HCT116 (cell line): ENCODE measurements around the gene PIEZO2. TPM values are rescaled to one million over a fixed set of nuclear protein-coding genes. Genes with fewer than 3 reads are reported as not detected.

Source experiments
- ATAC-seq: fragments of 200-7000 bp; cut with Tn5 transposase; 2 replicates; pipeline ENCODE4 v1.9.1; 2020; ENCODE audit warnings: mild to moderate bottlenecking, moderate library complexity
- BruUV-seq: library from RNA; stranded (reverse); fragments of 400-500 nt; replicated peaks from 2 replicates; lab custom pipeline; 2021; lab: Mats Ljungman, UMichigan
- CTCF ChIA-PET: fragments of 300-600 bp; sonication (Branson Sonifier 250); formaldehyde crosslinking; loops from one replicate; lab custom pipeline; 2021; ENCODE audit warnings: antibody characterized with exemption; lab: Charles Lee
- POLR2A ChIA-PET: fragments of 300-600, 350-600 bp; sonication (Branson Sonifier 250); formaldehyde crosslinking; loops from one replicate; lab custom pipeline; 2021; ENCODE audit warnings: antibody characterized with exemption; lab: Charles Lee
- RAD21 ChIA-PET, 2 experiments: fragments of 300-600 bp; sonication (Branson Sonifier 250); formaldehyde crosslinking; loops; one replicate each; lab custom pipeline; 2023; ENCODE audit warnings: low total read pairs in 2 of 2; ENCODE audit not compliant: uncharacterized antibody in 2 of 2, unreplicated experiment in 2 of 2, low non-redundant PET in 1 of 2; lab: Charles Lee
- DNase-seq: peaks from one replicate; pipeline ENCODE4 v3.0.0-alpha.2; 2010; ENCODE audit warnings: low read depth, low spot score
- H2AFZ ChIP-seq: fragments of 200-600 bp; shearing (Covaris generic), sonication (generic); 2 replicates; pipeline ENCODE4 v1.6.1; 2017; ENCODE audit warnings: low read depth, mixed run types, mixed read lengths, antibody characterized with exemption, low read length; ENCODE audit not compliant: poor library complexity, severe bottlenecking
- H3K27ac ChIP-seq: 2 replicates; pipeline ENCODE4 v1.5.1; 2012; ENCODE audit warnings: low read depth, low read length
- H3K27me3 ChIP-seq: fragments of 200-600 bp; sonication (generic); 2 replicates; pipeline ENCODE4 v1.6.1; 2016; ENCODE audit warnings: mixed run types, low read length, mixed read lengths; ENCODE audit not compliant: insufficient read depth
- H3K36me3 ChIP-seq, 2 experiments: fragments of 200-500 bp in 1 of 2; fragments of 200-600 bp in 1 of 2; sonication (Bioruptor generic) in 1 of 2; sonication (generic) in 1 of 2; 2 replicates each; pipeline versions ENCODE4 v1.5.1 to v1.6.1; 2014 to 2016; ENCODE audit warnings: low read length in 2 of 2, inconsistent platforms in 1 of 2, mixed read lengths in 1 of 2, mixed run types in 1 of 2; ENCODE audit not compliant: insufficient read depth in 2 of 2, control insufficient read depth in 1 of 2
- H3K4me1 ChIP-seq, 2 experiments: fragments of 200-600 bp in 1 of 2; sonication (generic) in 1 of 2; 2 replicates each; pipeline versions ENCODE4 v1.5.1 to v1.6.1; 2012 to 2017; ENCODE audit warnings: low read length in 2 of 2, inconsistent platforms in 1 of 2, mild to moderate bottlenecking in 1 of 2, mixed read lengths in 1 of 2, mixed run types in 1 of 2, moderate library complexity in 1 of 2; ENCODE audit not compliant: insufficient read depth in 2 of 2, control insufficient read depth in 1 of 2
- H3K4me2 ChIP-seq: fragments of 200-600 bp; sonication (generic); 2 replicates; pipeline ENCODE4 v1.6.1; 2017; ENCODE audit warnings: mixed run types, low read length, mixed read lengths
- H3K4me3 ChIP-seq, 2 experiments: fragments of 200-600 bp in 1 of 2; sonication (generic) in 1 of 2; replicated peaks in 1 of 2; 2 replicates each; pipeline ENCODE4 v1.5.1; 2011 to 2016; ENCODE audit warnings: low read length in 2 of 2, control low read depth in 1 of 2, low read depth in 1 of 2, mild to moderate bottlenecking in 1 of 2, mixed read lengths in 1 of 2, mixed run types in 1 of 2
- H3K79me2 ChIP-seq: fragments of 200-600 bp; sonication (generic); 2 replicates; pipeline ENCODE4 v1.6.1; 2017; ENCODE audit warnings: mild to moderate bottlenecking, mixed run types, low read length, moderate library complexity, mixed read lengths; ENCODE audit not compliant: insufficient read depth
- H3K9ac ChIP-seq: fragments of 200-600 bp; sonication (generic); 2 replicates; pipeline ENCODE4 v1.6.1; 2016; ENCODE audit warnings: low read length, mixed read lengths
- H3K9me2 ChIP-seq: fragments of 200-600 bp; sonication (generic), shearing (Covaris generic); 2 replicates; pipeline ENCODE4 v1.6.1; 2017; ENCODE audit warnings: mixed run types, mild to moderate bottlenecking, moderate library complexity; ENCODE audit not compliant: insufficient read depth
- H3K9me3 ChIP-seq, 2 experiments: fragments of 200-500 bp in 1 of 2; fragments of 200-600 bp in 1 of 2; sonication (Bioruptor generic) in 1 of 2; sonication (generic) in 1 of 2; 2 replicates each; pipeline ENCODE4 v1.6.1; 2014 to 2017; ENCODE audit warnings: low read length in 2 of 2, mixed read lengths in 2 of 2, inconsistent platforms in 1 of 2, low read depth in 1 of 2, mild to moderate bottlenecking in 1 of 2, mixed run types in 1 of 2, moderate library complexity in 1 of 2; ENCODE audit not compliant: control insufficient read depth in 1 of 2, insufficient read depth in 1 of 2
- H4K20me1 ChIP-seq: fragments of 200-600 bp; sonication (generic), shearing (Covaris generic); 2 replicates; pipeline ENCODE4 v1.6.1; 2017; ENCODE audit warnings: mixed run types, mild to moderate bottlenecking, moderate library complexity; ENCODE audit not compliant: insufficient read depth
- CBX3 ChIP-seq: IDR thresholded peaks from 2 replicates; pipeline ENCODE4 v1.6.1; 2012; ENCODE audit warnings: low read depth
- EGR1 ChIP-seq: IDR thresholded peaks from 2 replicates; pipeline ENCODE4 v1.6.1; 2012; ENCODE audit warnings: low read depth
- ELF1 ChIP-seq: IDR thresholded peaks from 2 replicates; pipeline ENCODE4 v1.6.1; 2012; ENCODE audit warnings: low read depth, borderline replicate concordance
- EZH2 ChIP-seq: fragments of 200-600 bp; sonication (generic); IDR thresholded peaks from 2 replicates; pipeline ENCODE4 v1.6.1; 2017; ENCODE audit warnings: antibody characterized with exemption, mixed run types
- FOSL1 ChIP-seq: IDR thresholded peaks from 2 replicates; pipeline ENCODE4 v1.6.1; 2012; ENCODE audit warnings: low read depth
- MAX ChIP-seq: IDR thresholded peaks from 2 replicates; pipeline ENCODE4 v1.6.1; 2012
- RAD21 ChIP-seq: IDR thresholded peaks from 2 replicates; pipeline ENCODE4 v1.6.1; 2012; ENCODE audit warnings: low read depth, mild to moderate bottlenecking
- SIN3A ChIP-seq: IDR thresholded peaks from 2 replicates; pipeline ENCODE4 v1.6.1; 2012; ENCODE audit warnings: low read depth
- YY1 ChIP-seq: IDR thresholded peaks from 2 replicates; pipeline ENCODE4 v1.6.1; 2011; ENCODE audit warnings: low read length, low read depth, moderate library complexity, mild to moderate bottlenecking; ENCODE audit not compliant: insufficient replicate concordance; ENCODE audit errors: extremely low read depth
- ZFX ChIP-seq: fragments of 450-650 bp; IDR thresholded peaks from 2 replicates; pipeline ENCODE4 v1.6.1; 2017
- ZNF274 ChIP-seq: fragments of 200-500 bp; sonication (Bioruptor generic); IDR thresholded peaks from 2 replicates; pipeline ENCODE4 v1.6.1; 2014; ENCODE audit warnings: mild to moderate bottlenecking, low read depth, low read length, inconsistent platforms
- intact Hi-C: fragments of 100-400 bp; cut with micrococcal nuclease; formaldehyde crosslinking; loops from 2 replicates; pipeline ENCODE4 v1.10.0; 2022
- total RNA-seq: library from RNA; stranded (reverse); gene quantifications from one replicate; pipeline ENCODE4 v1.2.1, GENCODE V29; 2021; ENCODE audit not compliant: unreplicated experiment
- TF ChIP-seq, protein P1 (sequence below): IDR thresholded peaks from 2 replicates; pipeline ENCODE4 v1.6.1; 2012
- TF ChIP-seq, protein P2 (sequence below), 3 experiments: fragments of 200-600 bp in 1 of 3; sonication (generic) in 1 of 3; IDR thresholded peaks in 2 of 3; conservative IDR thresholded peaks in 1 of 3; 2 replicates each; pipeline ENCODE4 v1.5.1; 2012 to 2017; ENCODE audit warnings: low read depth in 2 of 3, low read length in 2 of 3, antibody characterized with exemption in 1 of 3, borderline replicate concordance in 1 of 3, control low read depth in 1 of 3, mild to moderate bottlenecking in 1 of 3, mixed read lengths in 1 of 3, mixed run types in 1 of 3, moderate library complexity in 1 of 3; ENCODE audit not compliant: insufficient read depth in 1 of 3

The PIEZO2 gene
- total RNA-seq, 1 experiment from 2014 or later, result 0.34 TPM

GRCh38 chr18:11113046-11113548 is 36.3 kb downstream of the PIEZO2 start:
- H3K9ac ChIP-seq, result no peak overlapping the region
- no peak overlapping the region for H2AFZ ChIP-seq
- CTCF ChIA-PET, result no interaction called here
- no peaks in the 10 kb centered on the region for H3K9me3 ChIP-seq
- intact Hi-C loops, result no loop called here
- no peak for TF ChIP-seq ELF1
- no peak for TF ChIP-seq YY1
- TF ChIP-seq, protein P1, sequence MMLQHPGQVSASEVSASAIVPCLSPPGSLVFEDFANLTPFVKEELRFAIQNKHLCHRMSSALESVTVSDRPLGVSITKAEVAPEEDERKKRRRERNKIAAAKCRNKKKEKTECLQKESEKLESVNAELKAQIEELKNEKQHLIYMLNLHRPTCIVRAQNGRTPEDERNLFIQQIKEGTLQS, result no peak
- no peak for TF ChIP-seq ZNF274
- TF ChIP-seq FOSL1, result no peak
- TF ChIP-seq, protein P2, sequence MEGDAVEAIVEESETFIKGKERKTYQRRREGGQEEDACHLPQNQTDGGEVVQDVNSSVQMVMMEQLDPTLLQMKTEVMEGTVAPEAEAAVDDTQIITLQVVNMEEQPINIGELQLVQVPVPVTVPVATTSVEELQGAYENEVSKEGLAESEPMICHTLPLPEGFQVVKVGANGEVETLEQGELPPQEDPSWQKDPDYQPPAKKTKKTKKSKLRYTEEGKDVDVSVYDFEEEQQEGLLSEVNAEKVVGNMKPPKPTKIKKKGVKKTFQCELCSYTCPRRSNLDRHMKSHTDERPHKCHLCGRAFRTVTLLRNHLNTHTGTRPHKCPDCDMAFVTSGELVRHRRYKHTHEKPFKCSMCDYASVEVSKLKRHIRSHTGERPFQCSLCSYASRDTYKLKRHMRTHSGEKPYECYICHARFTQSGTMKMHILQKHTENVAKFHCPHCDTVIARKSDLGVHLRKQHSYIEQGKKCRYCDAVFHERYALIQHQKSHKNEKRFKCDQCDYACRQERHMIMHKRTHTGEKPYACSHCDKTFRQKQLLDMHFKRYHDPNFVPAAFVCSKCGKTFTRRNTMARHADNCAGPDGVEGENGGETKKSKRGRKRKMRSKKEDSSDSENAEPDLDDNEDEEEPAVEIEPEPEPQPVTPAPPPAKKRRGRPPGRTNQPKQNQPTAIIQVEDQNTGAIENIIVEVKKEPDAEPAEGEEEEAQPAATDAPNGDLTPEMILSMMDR (IDR thresholded peaks at IDR 0.05 in 2 of 3, conservative IDR thresholded peaks at IDR 0.05 in 1 of 3; ENCODE audit: borderline replicate concordance in 1 of 3, insufficient read depth in 1 of 3, low read depth in 2 of 3, low read length in 2 of 3), result no peak
- no peak overlapping the region for H3K4me2 ChIP-seq
- POLR2A ChIA-PET, result no interaction called here
- H3K27me3 ChIP-seq, result peaks cover 9% of the 10 kb centered on the region; the same call in 1 of the 2 replicates
- no peak overlapping the region for H3K27ac ChIP-seq
- H3K9me2 ChIP-seq, result no peaks in the 10 kb centered on the region
- H3K36me3 ChIP-seq, result no peaks in the 10 kb centered on the region
- RAD21 ChIA-PET, result no interaction called here
- no peak for DNase-seq
- no peaks in the 10 kb centered on the region for H4K20me1 ChIP-seq
- no peak overlapping the region for H3K4me3 ChIP-seq
- BruUV-seq, result no TSS peak
- ATAC-seq, result no peak
- no peaks in the 10 kb centered on the region for H3K4me1 ChIP-seq
- no peaks in the 10 kb centered on the region for H3K79me2 ChIP-seq

DNA sequence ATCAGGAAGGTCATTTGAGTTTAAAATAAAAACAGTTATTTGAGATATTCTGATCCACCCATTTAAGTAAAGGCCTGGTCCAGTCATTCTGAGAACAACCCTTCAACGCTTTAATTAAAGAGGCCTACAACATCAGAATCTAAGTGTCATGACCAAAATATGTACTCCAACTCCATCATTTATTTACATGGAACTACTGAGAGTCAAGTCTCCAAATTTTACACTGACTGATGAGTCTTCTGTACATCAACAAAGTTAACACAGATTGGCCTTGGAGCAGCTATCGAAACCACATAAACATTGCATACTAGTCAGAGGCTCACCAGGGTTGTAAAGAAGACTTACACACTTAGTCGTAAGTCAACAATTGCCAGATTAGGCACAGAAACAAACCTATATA is 37.1 kb downstream of the PIEZO2 start:
- Histone ChIP-seq H3K4me2 (no peak overlapping the region), H3K9me2 (no peaks in the 10 kb centered on the region), H3K9ac (no peak overlapping the region), H3K4me1 (no peaks in the 10 kb centered on the region), H2AFZ (no peak overlapping the region), H3K27ac (no peak overlapping the region), H3K4me3 (no peak overlapping the region), H4K20me1 (no peaks in the 10 kb centered on the region), H3K27me3 (0 out of 2 replicates have a peak, but pooled peaks cover 1% of the 10 kb centered on the region), H3K9me3 (no peaks in the 10 kb centered on the region), H3K79me2 (no peaks in the 10 kb centered on the region), H3K36me3 (no peaks in the 10 kb centered on the region)
- no TSS peak for BruUV-seq
- ChIA-PET CTCF (no interaction called here), RAD21 (no interaction called here), POLR2A (no interaction called here)
- DNase-seq (no peak), ATAC-seq (no peak)
- intact Hi-C loops, result no loop called here
- TF ChIP-seq MAX (no peak), YY1 (no peak), RAD21 (no peak), EGR1 (no peak), CBX3 (no peak), EZH2 (no peak), FOSL1 (no peak), ELF1 (no peak), SIN3A (no peak), ZFX (no peak)
- TF ChIP-seq, protein P2 (IDR thresholded peaks at IDR 0.05 in 2 of 3, conservative IDR thresholded peaks at IDR 0.05 in 1 of 3; ENCODE audit: borderline replicate concordance in 1 of 3, insufficient read depth in 1 of 3, low read depth in 2 of 3, low read length in 2 of 3), result no peak
